Uterus (tissue), 4 donors: Measurements from ENCODE around the gene UACA. TPM values are rescaled to one million over a fixed set of nuclear protein-coding genes. Genes with fewer than 3 reads are reported as not detected.
A peak's percentile ranks its signal among the peaks of the same experiment; 100 is the strongest.

ENCODE experiments used
- DNase-seq, 2 donors: peaks; one replicate each; pipeline ENCODE4 v3.0.0-alpha.2; 2019 to 2020
- H3K27ac ChIP-seq, 2 donors: fragments of 200-600 bp; sonication (generic); 1 replicate in 1 of 2; 2 replicates in 1 of 2; pipeline ENCODE4 v1.5.1; 2016 to 2018
- H3K27me3 ChIP-seq, 2 donors: fragments of 200-600 bp; sonication (generic); one replicate each; pipeline ENCODE4 v1.5.1; 2018 to 2019; ENCODE audit warnings: control low read depth in 1 of 2
- H3K36me3 ChIP-seq, 2 donors: fragments of 200-600 bp; sonication (generic); one replicate each; pipeline ENCODE4 v1.5.1; 2019; ENCODE audit warnings: control low read depth in 1 of 2
- H3K4me1 ChIP-seq, 2 donors: fragments of 200-600 bp; sonication (generic); one replicate each; pipeline ENCODE4 v1.5.1; 2018 to 2019; ENCODE audit warnings: control low read depth in 1 of 2
- H3K4me3 ChIP-seq, 2 donors: fragments of 200-600 bp; sonication (generic); 1 replicate in 1 of 2; 2 replicates in 1 of 2; pipeline ENCODE4 v1.5.1; 2018 to 2019; ENCODE audit warnings: mild to moderate bottlenecking in 1 of 2
- H3K9me3 ChIP-seq, 2 donors: fragments of 200-600 bp; sonication (generic); one replicate each; pipeline ENCODE4 v1.5.1; 2019; ENCODE audit warnings: control low read depth in 1 of 2
- CTCF ChIP-seq, 4 experiments: fragments of 200-600 bp in 2 of 4; fragments of 450-650 bp in 2 of 4; sonication (generic) in 2 of 4; IDR thresholded peaks; one replicate each; pipeline ENCODE4 v1.5.1; 2016 to 2019; ENCODE audit warnings: antibody characterized with exemption in 4 of 4, mild to moderate bottlenecking in 2 of 4, moderate library complexity in 1 of 4
- POLR2A ChIP-seq, 2 donors: fragments of 450-650 bp; IDR thresholded peaks; one replicate each; pipeline ENCODE4 v1.6.1; 2016; ENCODE audit warnings: antibody characterized with exemption in 2 of 2, mild to moderate bottlenecking in 1 of 2, moderate library complexity in 1 of 2
- intact Hi-C: fragments of 100-400 bp; cut with DNase I; formaldehyde crosslinking; loops from one replicate; pipeline ENCODE4 v1.15.1; 2023; ENCODE audit warnings: low total_unique reads
- total RNA-seq, 4 donors: library from RNA; depleted of rRNA in 3 of 4; stranded (reverse); fragments of >200 nt in 3 of 4; gene quantifications; one replicate each; pipeline versions ENCODE4 v1.1.0 to v1.2.4, GENCODE V29; 2014 to 2023
- donor health status: DM: yes; HTN: yes; CAD: no.

UACA gene
- total RNA-seq, 4 donors from 2014 or later: 20.9 to 147 (median 60.6) TPM

DNA sequence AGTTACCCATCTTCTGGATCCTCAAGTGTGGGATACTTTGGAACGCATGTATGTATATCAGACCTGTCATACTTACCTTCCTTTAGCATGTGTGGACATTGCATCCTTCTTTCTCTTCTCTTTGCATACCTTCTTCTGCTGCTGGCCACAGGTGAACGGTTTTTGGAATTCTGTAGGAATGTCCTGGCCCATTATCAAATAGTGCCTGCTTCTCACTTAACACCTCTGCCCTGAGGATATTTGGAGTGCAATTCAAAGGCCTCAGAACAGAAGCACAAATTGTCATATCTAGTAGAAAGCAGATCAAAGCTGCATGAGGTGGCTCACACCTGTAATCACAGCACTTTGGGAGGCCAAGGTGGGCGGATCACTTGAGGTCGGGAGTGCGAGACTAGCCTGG lies 34.1 kb upstream of the UACA start:
- Histone ChIP-seq H3K4me3 (no peak overlapping the region), H3K9me3 (no peaks in the 10 kb centered on the region), H3K27me3 (no peaks in the 10 kb centered on the region), H3K4me1 (no peaks in the 10 kb centered on the region), H3K36me3 (no peaks in the 10 kb centered on the region), H3K27ac (no peak overlapping the region)
- no peak for DNase-seq
- intact Hi-C loops: no loop called here
- TF ChIP-seq POLR2A (IDR thresholded peaks at IDR 0.05) (no peak), CTCF (IDR thresholded peaks at IDR 0.05) (no peak)

- Histone ChIP-seq H3K4me1 (no peaks in the 10 kb centered on the region), H3K9me3 (no peaks in the 10 kb centered on the region), H3K27ac (no peak overlapping the region), H3K27me3 (no peaks in the 10 kb centered on the region), H3K36me3 (no peaks in the 10 kb centered on the region), H3K4me3 (no peak overlapping the region)
- no peak for TF ChIP-seq CTCF (IDR thresholded peaks at IDR 0.05)
- TF ChIP-seq POLR2A (IDR thresholded peaks at IDR 0.05): no peak
- no peak for DNase-seq
- intact Hi-C loops: no loop called here
Measured at GRCh38 chr15:70796516-70797310, 33.4 kb upstream of the UACA start.

DNA sequence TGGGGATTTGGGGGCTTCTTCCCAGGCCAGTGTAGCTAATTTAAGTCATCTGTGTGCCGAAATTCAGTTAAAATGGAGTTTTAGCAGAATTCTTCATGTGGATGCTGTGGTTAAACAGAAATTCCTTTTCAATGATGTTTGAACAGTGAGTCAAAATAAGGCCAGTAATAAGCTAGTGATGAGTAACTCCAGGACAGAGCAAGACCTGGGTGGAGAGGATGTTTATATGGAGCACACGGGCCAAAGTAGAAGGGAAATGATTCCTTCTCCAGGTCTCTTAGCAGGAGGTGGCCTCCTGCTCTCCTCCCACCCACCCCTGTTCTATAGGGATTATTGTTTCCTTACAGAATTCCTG lies 31.9 kb upstream of the UACA start:
- TF ChIP-seq POLR2A (IDR thresholded peaks at IDR 0.05) (no peak), CTCF (IDR thresholded peaks at IDR 0.05) (no peak)
- no peaks in the 10 kb centered on the region for H3K4me1 ChIP-seq
- DNase-seq: no peak
- no peak overlapping the region for H3K4me3 ChIP-seq
- no peaks in the 10 kb centered on the region for H3K9me3 ChIP-seq
- H3K36me3 ChIP-seq: no peaks in the 10 kb centered on the region
- H3K27ac ChIP-seq: peak overlapping the region; percentile 64 to 66
- H3K27me3 ChIP-seq: no peaks in the 10 kb centered on the region
- intact Hi-C loops: no loop called here

DNA sequence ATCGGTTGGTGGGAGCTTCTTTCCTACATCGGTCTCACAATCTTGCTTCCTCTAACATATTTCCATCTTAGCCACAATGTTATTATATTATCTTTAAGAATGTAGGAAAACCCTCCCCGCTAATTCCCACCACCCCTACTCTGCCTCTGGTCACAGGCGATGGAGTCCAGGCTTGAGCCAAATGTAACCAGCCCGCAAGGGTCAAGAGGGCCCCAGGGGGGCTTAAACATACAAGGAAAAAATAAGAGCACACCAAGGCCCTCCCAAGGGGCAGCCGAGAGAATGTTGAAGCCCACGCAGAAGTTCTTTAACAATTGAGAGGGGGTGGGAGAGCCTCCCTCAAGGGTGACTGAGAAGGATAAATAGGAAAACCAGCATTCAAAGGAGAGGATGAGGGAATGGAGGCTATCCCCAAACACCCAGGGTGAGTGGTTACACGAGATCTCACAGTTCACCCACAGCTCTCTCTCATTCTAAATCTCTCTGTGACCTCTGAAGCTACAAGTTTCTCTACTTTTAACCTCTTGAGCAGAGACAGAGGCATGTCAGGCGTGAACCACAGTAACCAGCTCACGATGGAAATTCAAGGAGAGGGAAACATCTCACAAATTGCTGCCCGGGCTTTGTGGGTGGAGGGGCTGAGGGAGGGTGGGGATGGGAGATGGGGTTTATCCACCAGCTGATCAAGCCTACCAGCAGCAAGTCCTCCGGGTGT lies 31.4 kb upstream of the UACA start:
- Histone ChIP-seq H3K27ac (peak overlapping the region; percentile 64 to 66), H3K27me3 (no peaks in the 10 kb centered on the region), H3K4me1 (no peaks in the 10 kb centered on the region), H3K4me3 (no peak overlapping the region), H3K36me3 (no peaks in the 10 kb centered on the region), H3K9me3 (no peaks in the 10 kb centered on the region)
- TF ChIP-seq CTCF (IDR thresholded peaks at IDR 0.05) (no peak), POLR2A (IDR thresholded peaks at IDR 0.05) (no peak)
- intact Hi-C loops: no loop called here
- no peak for DNase-seq

GRCh38 chr15:70793694-70794093 lies 30.3 kb upstream of the UACA start:
- no peaks in the 10 kb centered on the region for H3K9me3 ChIP-seq
- no peak for DNase-seq
- no peaks in the 10 kb centered on the region for H3K4me1 ChIP-seq
- no peaks in the 10 kb centered on the region for H3K36me3 ChIP-seq
- H3K4me3 ChIP-seq: no peak overlapping the region
- no peak overlapping the region for H3K27ac ChIP-seq
- TF ChIP-seq POLR2A (IDR thresholded peaks at IDR 0.05): no peak
- TF ChIP-seq CTCF (IDR thresholded peaks at IDR 0.05): no peak
- intact Hi-C loops: no loop called here
- no peaks in the 10 kb centered on the region for H3K27me3 ChIP-seq
